IMR-90 (cell line): ENCODE results near the gene STING1. TPM values are rescaled to one million over a fixed set of nuclear protein-coding genes. Genes with fewer than 3 reads are reported as not detected.
A peak's percentile ranks its signal among the peaks of the same experiment; 100 is the strongest.

Experiments
- ATAC-seq: fragments of 200-7000 bp; cut with Tn5 transposase; 2 replicates; pipeline ENCODE4 v1.9.1; 2020; ENCODE audit warnings: low read depth, mild to moderate bottlenecking, moderate library complexity
- BruUV-seq: library from RNA; stranded (reverse); fragments of 400-500 nt; replicated peaks from 2 replicates; lab custom pipeline; 2021; lab: Mats Ljungman, UMichigan
- CTCF ChIA-PET: fragments of 300-600 bp; formaldehyde crosslinking; extraction: SDS; loops from one replicate; lab custom pipeline; 2021; ENCODE audit warnings: antibody characterized with exemption; lab: Yijun Ruan, JAX
- POLR2A ChIA-PET: fragments of 300-600 bp; sonication (Branson Sonifier 250); formaldehyde crosslinking; loops from one replicate; lab custom pipeline; 2022; ENCODE audit warnings: antibody characterized with exemption; ENCODE audit not compliant: unreplicated experiment; lab: Charles Lee
- DNase-seq: peaks from one replicate; pipeline ENCODE4 v3.0.0; 2013
- H2AFZ ChIP-seq: replicated peaks from 2 replicates; pipeline ENCODE3; 2013; ENCODE audit warnings: low read length, mild to moderate bottlenecking; ENCODE audit not compliant: poor library complexity
- H2AK5ac ChIP-seq: 2 replicates; pipeline ENCODE4 v1.6.1; 2013; ENCODE audit warnings: low read depth, low read length, inconsistent platforms
- H2AK9ac ChIP-seq: replicated peaks from 2 replicates; pipeline ENCODE3; 2013; ENCODE audit warnings: mild to moderate bottlenecking, low read depth, low read length, moderate library complexity; ENCODE audit not compliant: poor library complexity
- H2BK120ac ChIP-seq: 2 replicates; pipeline ENCODE4 v1.6.1; 2013; ENCODE audit warnings: low read depth, low read length, inconsistent platforms
- H2BK15ac ChIP-seq: 3 replicates; pipeline ENCODE4 v1.6.1; 2013; ENCODE audit warnings: low read depth, low read length, inconsistent platforms
- H2BK20ac ChIP-seq: 2 replicates; pipeline ENCODE4 v1.6.1; 2013; ENCODE audit warnings: low read depth, mild to moderate bottlenecking, inconsistent platforms, low read length, moderate library complexity
- H2BK5ac ChIP-seq: 2 replicates; pipeline ENCODE4 v1.6.1; 2013; ENCODE audit warnings: mild to moderate bottlenecking, low read depth, low read length, inconsistent platforms; ENCODE audit not compliant: poor library complexity, severe bottlenecking
- H3K14ac ChIP-seq: replicated peaks from 2 replicates; pipeline ENCODE4 v1.6.1; 2013; ENCODE audit warnings: low read depth, low read length, inconsistent platforms
- H3K18ac ChIP-seq: 2 replicates; pipeline ENCODE4 v1.6.1; 2013; ENCODE audit warnings: low read depth, low read length, control low read depth
- H3K23ac ChIP-seq: 2 replicates; pipeline ENCODE4 v1.6.1; 2013; ENCODE audit warnings: low read depth, low read length, inconsistent platforms
- H3K27ac ChIP-seq: 2 replicates; pipeline ENCODE4 v1.5.1; 2013; ENCODE audit warnings: mild to moderate bottlenecking, control low read depth, low read length; ENCODE audit not compliant: insufficient read depth
- H3K27me3 ChIP-seq: 2 replicates; pipeline ENCODE4 v1.6.1; 2013; ENCODE audit warnings: low read length; ENCODE audit not compliant: control insufficient read depth, insufficient read depth
- H3K36me3 ChIP-seq: 2 replicates; pipeline ENCODE4 v1.6.1; 2013; ENCODE audit warnings: low read length, mixed read lengths; ENCODE audit not compliant: control insufficient read depth, insufficient read depth
- H3K4ac ChIP-seq: 2 replicates; pipeline ENCODE4 v1.6.1; 2013; ENCODE audit warnings: low read depth, low read length, inconsistent platforms
- H3K4me1 ChIP-seq: 2 replicates; pipeline ENCODE4 v1.6.1; 2013; ENCODE audit warnings: low read length, mixed read lengths; ENCODE audit not compliant: control insufficient read depth, insufficient read depth
- H3K4me2 ChIP-seq: 2 replicates; pipeline ENCODE4 v1.6.1; 2013; ENCODE audit warnings: low read depth, mild to moderate bottlenecking, control low read depth, low read length, moderate library complexity
- H3K4me3 ChIP-seq: 2 replicates; pipeline ENCODE4 v1.5.1; 2013; ENCODE audit warnings: low read depth, mild to moderate bottlenecking, control low read depth, low read length, moderate library complexity; ENCODE audit not compliant: insufficient read depth
- H3K56ac ChIP-seq: 2 replicates; pipeline ENCODE4 v1.6.1; 2013; ENCODE audit warnings: low read length, inconsistent platforms; ENCODE audit not compliant: insufficient read depth; ENCODE audit errors: extremely low read depth
- H3K79me1 ChIP-seq, 2 experiments: 2 replicates each; pipeline ENCODE4 v1.6.1; 2013; ENCODE audit warnings: low read length in 2 of 2, inconsistent platforms in 1 of 2, low read depth in 1 of 2
- H3K9ac ChIP-seq: 2 replicates; pipeline ENCODE4 v1.6.1; 2013; ENCODE audit warnings: low read depth, low read length, control low read depth
- H3K9me1 ChIP-seq: 2 replicates; pipeline ENCODE4 v1.6.1; 2013; ENCODE audit warnings: low read length, inconsistent platforms; ENCODE audit not compliant: insufficient read depth
- H3K9me3 ChIP-seq: 2 replicates; pipeline ENCODE4 v1.6.1; 2013; ENCODE audit warnings: low read length; ENCODE audit not compliant: control insufficient read depth, insufficient read depth
- H4K20me1 ChIP-seq: 2 replicates; pipeline ENCODE4 v1.6.1; 2013; ENCODE audit warnings: low read length, inconsistent platforms; ENCODE audit not compliant: insufficient read depth
- H4K5ac ChIP-seq: 2 replicates; pipeline ENCODE4 v1.6.1; 2013; ENCODE audit warnings: mild to moderate bottlenecking, low read depth, low read length, control low read depth
- H4K8ac ChIP-seq, 2 experiments: 2 replicates each; pipeline ENCODE4 v1.6.1; 2013; ENCODE audit warnings: low read depth in 2 of 2, low read length in 2 of 2, control low read depth in 1 of 2, inconsistent platforms in 1 of 2
- H4K91ac ChIP-seq: 2 replicates; pipeline ENCODE4 v1.6.1; 2013; ENCODE audit warnings: low read depth, low read length, inconsistent platforms; ENCODE audit not compliant: insufficient read depth
- CEBPB ChIP-seq: IDR thresholded peaks from 2 replicates; pipeline ENCODE4 v1.6.1; 2012; ENCODE audit warnings: low read depth, low read length, improper control_type of control experiment
- CHD1 ChIP-seq: IDR thresholded peaks from 2 replicates; pipeline ENCODE4 v1.6.1; 2012; ENCODE audit warnings: low read depth, low read length, improper control_type of control experiment
- CTCF ChIP-seq: conservative IDR thresholded peaks from 2 replicates; pipeline ENCODE4 v1.5.1; 2012; ENCODE audit warnings: mild to moderate bottlenecking, low read depth, low read length, improper control_type of control experiment
- POLR2A ChIP-seq: IDR thresholded peaks from 2 replicates; pipeline ENCODE4 v1.6.1; 2012; ENCODE audit warnings: mild to moderate bottlenecking, low read depth, low read length
- RCOR1 ChIP-seq: IDR thresholded peaks from 2 replicates; pipeline ENCODE4 v1.6.1; 2012; ENCODE audit warnings: mild to moderate bottlenecking, low read length, improper control_type of control experiment; ENCODE audit not compliant: insufficient replicate concordance
- RFX5 ChIP-seq: IDR thresholded peaks from 2 replicates; pipeline ENCODE4 v1.8.0; 2012; ENCODE audit warnings: low read depth, mild to moderate bottlenecking, low read length, moderate library complexity
- USF2 ChIP-seq: fragments of 150-350 bp; IDR thresholded peaks from 2 replicates; pipeline ENCODE4 v1.6.1; 2017; ENCODE audit warnings: mild to moderate bottlenecking, antibody characterized with exemption, low read length, low read depth
- WGBS, 2 experiments: methylation state at CpG; one replicate each; pipeline versions ENCODE4 v1.1.5 to v1.1.7; 2013; ENCODE audit warnings: missing lambda C conversion rate in 2 of 2; ENCODE audit not compliant: insufficient read length in 1 of 2; ENCODE audit errors: extremely low coverage in 2 of 2; 5-methylcytosine and 5-hydroxymethylcytosine counted together
- dilution Hi-C: fragments of 300-500 bp; cut with HindIII; formaldehyde crosslinking; loops from one replicate; pipeline ENCODE4 v1.14.3; 2018; ENCODE audit warnings: low sequenced_read_pairs; ENCODE audit not compliant: unreplicated experiment
- in situ Hi-C: fragments of 300-500 bp; cut with MboI; formaldehyde crosslinking; loops from 3 replicates; pipeline ENCODE4 v1.14.3; 2019; ENCODE audit warnings: low sequenced_read_pairs, inconsistent platforms, mixed read lengths
- intact Hi-C: fragments of 100-400 bp; cut with micrococcal nuclease; formaldehyde crosslinking; loops from 2 replicates; pipeline ENCODE4 v1.10.0; 2022
- polyA plus RNA-seq, 3 experiments: library from polyadenylated mRNA; depleted of rRNA; stranded (reverse); fragments of >200 nt; gene quantifications; 2 replicates each; pipeline ENCODE4 v1.2.3, GENCODE V29; 2012; ENCODE audit warnings: low replicate concordance in 1 of 3
- total RNA-seq: library from RNA; depleted of rRNA; stranded (reverse); fragments of >200 nt; gene quantifications from 2 replicates; pipeline ENCODE4 v1.2.3, GENCODE V29; 2012

STING1 gene
- total and polyA plus RNA-seq, 2 of the 4 experiments (the other 2 are of a cell fraction): 18.6 to 63.5 TPM

DNA sequence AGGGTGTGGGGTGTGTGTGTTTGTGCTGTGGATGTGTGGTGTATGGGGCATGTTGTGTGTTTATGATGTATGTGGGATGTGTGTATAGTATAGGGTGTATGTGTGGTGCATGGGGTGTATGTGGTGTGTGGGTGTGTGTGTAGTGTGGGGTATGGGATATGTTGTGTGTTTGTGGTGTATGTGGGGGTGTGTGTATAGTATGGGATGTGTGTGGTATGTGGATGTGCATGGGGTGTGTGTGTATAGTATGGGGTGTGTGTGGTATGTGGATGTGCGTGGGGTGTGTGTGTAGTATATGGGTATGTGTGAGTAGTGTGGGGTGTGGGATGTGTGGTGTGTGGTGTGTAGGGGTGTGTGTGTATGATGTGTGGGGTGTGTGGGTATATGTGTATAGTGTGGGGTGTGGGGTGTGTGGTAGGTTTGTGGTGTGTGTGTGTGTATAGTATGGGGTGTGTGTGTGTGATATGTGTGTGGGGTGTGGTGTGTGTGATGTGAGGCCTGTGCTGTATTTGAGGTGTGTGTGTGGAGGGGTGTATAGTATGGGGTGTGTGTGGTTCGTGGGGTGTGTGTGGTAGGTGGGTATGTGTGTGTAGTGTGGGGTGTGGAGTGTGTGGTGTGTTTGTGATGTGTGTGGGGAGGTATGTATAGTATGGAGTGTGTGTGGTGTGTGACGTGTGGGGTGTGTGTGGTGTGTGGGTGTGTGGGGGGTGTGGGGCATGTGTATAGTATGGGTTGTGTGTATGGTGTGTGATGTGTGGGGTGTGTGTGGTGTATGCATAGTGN is 30.5 kb downstream of the STING1 start:
- peak overlapping the region; percentile 45; the same call in 1 of the 2 replicates for H3K14ac ChIP-seq
- H2BK5ac ChIP-seq: peak overlapping the region; percentile 93
- WGBS, 2 experiments: 62 to 100% methylated on average over 1 to 3 of the region's 3 CpGs
- no peak overlapping the region for H3K18ac ChIP-seq
- intact Hi-C loops: no loop called here
- no peak for TF ChIP-seq RFX5
- no peak for TF ChIP-seq CEBPB
- TF ChIP-seq USF2: no peak
- TF ChIP-seq POLR2A: no peak
- TF ChIP-seq RCOR1: no peak
- TF ChIP-seq CTCF: no peak
- TF ChIP-seq CHD1: no peak
- CTCF ChIA-PET: no interaction called here
- BruUV-seq: no TSS peak
- peak overlapping the region; percentile 8; the same call in 1 of the 2 replicates for H2BK120ac ChIP-seq
- H3K9me1 ChIP-seq: peaks cover 25% of the 10 kb centered on the region
- H2AK9ac ChIP-seq: peak overlapping the region; percentile 55
- no peak overlapping the region for H3K56ac ChIP-seq
- DNase-seq (no peak), ATAC-seq (no peak)
- H2AFZ ChIP-seq: peak overlapping the region; percentile 21
- in situ Hi-C loops: no loop called here
- peak overlapping the region; percentile 68; the same call in 2 of the 3 replicates for H2BK15ac ChIP-seq
- no peak overlapping the region for H3K9ac ChIP-seq
- no peaks in the 10 kb centered on the region; the same call in 1 of the 2 replicates for H3K4me1 ChIP-seq
- POLR2A ChIA-PET: no interaction called here
- H3K4me3 ChIP-seq: no peak overlapping the region
- H3K36me3 ChIP-seq: no peaks in the 10 kb centered on the region
- no peak overlapping the region for H3K27ac ChIP-seq
- H3K4me2 ChIP-seq: no peak overlapping the region
- H3K79me1 ChIP-seq: no peaks in the 10 kb centered on the region
- dilution Hi-C loops: no loop called here
- no peak overlapping the region for H4K5ac ChIP-seq
- H3K4ac ChIP-seq: no peak overlapping the region; the same call in 1 of the 2 replicates
- no peak overlapping the region for H3K23ac ChIP-seq
- 0 out of 2 replicates have a peak overlapping the region, but pooled peaks have one; percentile 35 for H2BK20ac ChIP-seq
- no peaks in the 10 kb centered on the region for H3K9me3 ChIP-seq
- H4K20me1 ChIP-seq: no peaks in the 10 kb centered on the region
- no peak overlapping the region for H4K91ac ChIP-seq
- H2AK5ac ChIP-seq: peak overlapping the region; percentile 93
- H3K27me3 ChIP-seq: no peaks in the 10 kb centered on the region
- H4K8ac ChIP-seq: no peak overlapping the region
